Body of pancreas (tissue), 4 donors: ENCODE data around the gene KDM5D. TPM values are rescaled to one million over a fixed set of nuclear protein-coding genes. Genes with fewer than 3 reads are reported as not detected.

ENCODE experiments used
- ATAC-seq: fragments of 150-250 bp; one replicate; pipeline ENCODE4 v1.9.1; 2016
- DNase-seq, 4 donors: peaks; one replicate each; pipeline ENCODE4 v3.0.0-alpha.2; 2019
- H3K27ac ChIP-seq, 4 donors: fragments of 200-600 bp; sonication (generic); 1 replicate in 3 of 4; 2 replicates in 1 of 4; pipeline versions ENCODE4 v1.5.1 to v1.6.1; 2016 to 2019; ENCODE audit warnings: mild to moderate bottlenecking in 1 of 4, mixed read lengths in 1 of 4, moderate library complexity in 1 of 4
- H3K27me3 ChIP-seq, 2 donors: fragments of 200-600 bp; sonication (generic); one replicate each; pipeline ENCODE4 v1.6.0; 2016; ENCODE audit warnings: mild to moderate bottlenecking in 1 of 2
- H3K36me3 ChIP-seq, 2 donors: fragments of 200-600 bp; sonication (generic); replicated peaks in 1 of 2; 2 replicates each; pipeline ENCODE4 v1.5.1; 2016; ENCODE audit warnings: low read depth in 2 of 2; ENCODE audit not compliant: insufficient read depth in 1 of 2
- H3K4me1 ChIP-seq: fragments of 200-600 bp; sonication (generic); one replicate; pipeline ENCODE4 v1.6.0; 2016
- H3K4me3 ChIP-seq, 2 donors: fragments of 200-600 bp; sonication (generic); 1 replicate in 1 of 2; 2 replicates in 1 of 2; pipeline ENCODE4 v1.5.1; 2016 to 2019
- H3K9me3 ChIP-seq, 3 donors: fragments of 200-600 bp; sonication (generic); 1 replicate in 2 of 3; 2 replicates in 1 of 3; pipeline ENCODE4 v1.5.1; 2016
- CTCF ChIP-seq, 7 experiments: fragments of 450-650 bp in 4 of 7; fragments of 200-600 bp in 3 of 7; sonication (generic) in 3 of 7; IDR thresholded peaks; one replicate each; pipeline ENCODE4 v1.5.1; 2016 to 2019; ENCODE audit warnings: antibody characterized with exemption in 7 of 7
- POLR2A ChIP-seq, 3 donors: fragments of 450-650 bp; IDR thresholded peaks; one replicate each; pipeline ENCODE4 v1.6.1; 2016; ENCODE audit warnings: antibody characterized with exemption in 3 of 3, mild to moderate bottlenecking in 2 of 3
- WGBS, 2 donors: methylation state at CpG; one replicate each; pipeline ENCODE4 v1.1.5; 2017; 5-methylcytosine and 5-hydroxymethylcytosine counted together
- intact Hi-C: fragments of 100-400 bp; cut with DNase I; formaldehyde crosslinking; loops from one replicate; pipeline ENCODE4 v1.15.1; 2023
- total RNA-seq, 2 donors: library from RNA; depleted of rRNA; stranded (reverse); fragments of >200 nt; gene quantifications; one replicate each; pipeline ENCODE4 v1.1.0, GENCODE V29; 2016

Gene KDM5D
- total RNA-seq: not detected

- DNase-seq: peak in 2 of 4 donors; percentile 75 to 82
- intact Hi-C loops: no loop called here
Measured at GRCh38 chrY:19744381-19745378, at the start of gene KDM5D. KDM5D (minus strand) TSS chrY:19744726; CDS start chrY:19744534, 192 bp downstream.

GRCh38 chrY:19768375-19768774 is 23.8 kb upstream of the KDM5D start:
- H3K27ac ChIP-seq: no peak overlapping the region
- no peaks in the 10 kb centered on the region for H3K36me3 ChIP-seq
- H3K27me3 ChIP-seq: no peaks in the 10 kb centered on the region
- TF ChIP-seq POLR2A (IDR thresholded peaks at IDR 0.05): no peak
- no peak for TF ChIP-seq CTCF (IDR thresholded peaks at IDR 0.05)
- DNase-seq: no peak
- 74% methylated on average over 3 of the region's 3 CpGs for WGBS, 2 donors
- H3K9me3 ChIP-seq: no peaks in the 10 kb centered on the region
- intact Hi-C loops: no loop called here
- no peak for ATAC-seq
- H3K4me3 ChIP-seq: no peak overlapping the region
- H3K4me1 ChIP-seq: no peaks in the 10 kb centered on the region

More at GRCh38 chrY:19744381-19745378, at the start of gene KDM5D:
- peak within 1 kb of the TSS in 1 of 2 donors; percentile 25 for H3K4me3 ChIP-seq
- H3K4me1 ChIP-seq: no peaks in the 10 kb centered on the region
- no peaks in the 10 kb centered on the region for H3K9me3 ChIP-seq
- WGBS, 2 donors: 0 to 1% methylated on average over 26 to 52 of the region's 52 CpGs
- TF ChIP-seq CTCF (IDR thresholded peaks at IDR 0.05) (no peak), POLR2A (IDR thresholded peaks at IDR 0.05) (no peak)
- H3K27ac ChIP-seq: peak within 1 kb of the TSS in 2 of 4 donors; percentile 88 to 89
- ATAC-seq: peak; percentile 92
- no peaks in the 10 kb centered on the region for H3K27me3 ChIP-seq
- no peaks in the 10 kb centered on the region for H3K36me3 ChIP-seq

- H3K36me3 ChIP-seq: no peaks in the 10 kb centered on the region
- intact Hi-C loops: no loop called here
- ATAC-seq (no peak), DNase-seq (no peak)
- TF ChIP-seq POLR2A (IDR thresholded peaks at IDR 0.05): no peak
- no peak for TF ChIP-seq CTCF (IDR thresholded peaks at IDR 0.05)
- peak overlapping the region in 1 of 4 donors; percentile 89 for H3K27ac ChIP-seq
- WGBS, 2 donors: 15 to 29% methylated on average over 8 of the region's 8 CpGs
- no peaks in the 10 kb centered on the region for H3K9me3 ChIP-seq
- H3K4me3 ChIP-seq: no peak overlapping the region
- no peaks in the 10 kb centered on the region for H3K4me1 ChIP-seq
- no peaks in the 10 kb centered on the region for H3K27me3 ChIP-seq
Measured at GRCh38 chrY:19743331-19743730, 1.2 kb downstream of the KDM5D start.

GRCh38 chrY:19742153-19742552 is 2.4 kb downstream of the KDM5D start:
- ATAC-seq: no peak
- intact Hi-C loops: no loop called here

More at GRCh38 chrY:19742153-19742552, 2.4 kb downstream of the KDM5D start:
- H3K27me3 ChIP-seq: no peaks in the 10 kb centered on the region
- TF ChIP-seq POLR2A (IDR thresholded peaks at IDR 0.05): no peak
- no peak for TF ChIP-seq CTCF (IDR thresholded peaks at IDR 0.05)
- H3K4me3 ChIP-seq: no peak overlapping the region
- H3K9me3 ChIP-seq: no peaks in the 10 kb centered on the region
- no peaks in the 10 kb centered on the region for H3K4me1 ChIP-seq
- no peak for DNase-seq
- no peaks in the 10 kb centered on the region for H3K36me3 ChIP-seq
- no peak overlapping the region for H3K27ac ChIP-seq
